B cell (primary cell): ENCODE data around the gene NTNG1. TPM values are rescaled to one million over a fixed set of nuclear protein-coding genes. Genes with fewer than 3 reads are reported as not detected.

ENCODE experiments used
- ATAC-seq: fragments of 200-7000 bp; cut with Tn5 transposase; one replicate; pipeline ENCODE4 v1.10.0; 2021; ENCODE audit warnings: low read depth, mild to moderate bottlenecking, moderate number of reproducible peaks, moderate library complexity
- CTCF ChIA-PET: fragments of 350-600 bp; sonication (Branson Sonifier 250); formaldehyde crosslinking; loops from one replicate; lab custom pipeline; 2021; ENCODE audit warnings: antibody characterized with exemption, inconsistent platforms; lab: Charles Lee
- POLR2A ChIA-PET: fragments of 350-600 bp; sonication (Branson Sonifier 250); formaldehyde crosslinking; loops from one replicate; lab custom pipeline; 2021; ENCODE audit warnings: antibody characterized with exemption; lab: Charles Lee
- DNase-seq: peaks from one replicate; pipeline ENCODE4 v3.0.0; 2013
- H2AFZ ChIP-seq: 2 replicates; pipeline ENCODE4 v1.6.1; 2012; ENCODE audit warnings: mild to moderate bottlenecking, low read depth, low read length; ENCODE audit not compliant: insufficient read depth, poor library complexity, severe bottlenecking
- H3K27ac ChIP-seq, 2 donors: 1 replicate in 1 of 2; 2 replicates in 1 of 2; pipeline ENCODE4 v1.5.1; 2012 to 2013; ENCODE audit warnings: low read length in 2 of 2, mild to moderate bottlenecking in 2 of 2, moderate library complexity in 1 of 2
- H3K27me3 ChIP-seq, 4 experiments: fragments of 200-600 bp in 1 of 4; sonication (generic) in 1 of 4; replicated peaks in 1 of 4; 1 replicate in 2 of 4; 2 replicates in 2 of 4; pipeline versions ENCODE4 v1.6.1 to v1.7.0; 2013 to 2016; ENCODE audit warnings: low read length in 3 of 4, mild to moderate bottlenecking in 2 of 4, mixed read lengths in 1 of 4, moderate library complexity in 1 of 4; ENCODE audit not compliant: insufficient read depth in 4 of 4, control insufficient read depth in 3 of 4; ENCODE audit errors: control extremely low read depth in 1 of 4
- H3K36me3 ChIP-seq, 2 experiments: replicated peaks in 1 of 2; 1 replicate in 1 of 2; 2 replicates in 1 of 2; pipeline versions ENCODE4 v1.6.1 to v1.7.1; 2013; ENCODE audit warnings: low read length in 1 of 2; ENCODE audit not compliant: insufficient read depth in 2 of 2, control insufficient read depth in 1 of 2; ENCODE audit errors: control extremely low read depth in 1 of 2, extremely low read depth in 1 of 2
- H3K4me1 ChIP-seq, 2 donors: fragments of 200-600 bp in 1 of 2; sonication (generic) in 1 of 2; 1 replicate in 1 of 2; 2 replicates in 1 of 2; pipeline versions ENCODE4 v1.5.1 to v1.6.1; 2013 to 2017; ENCODE audit warnings: low read length in 2 of 2; ENCODE audit not compliant: control insufficient read depth in 2 of 2, insufficient read depth in 2 of 2
- H3K4me2 ChIP-seq: replicated peaks from 2 replicates; pipeline ENCODE3; 2012; ENCODE audit warnings: mild to moderate bottlenecking, low read depth, low read length; ENCODE audit not compliant: poor library complexity, severe bottlenecking
- H3K4me3 ChIP-seq, 5 experiments: fragments of 200-600 bp in 1 of 5; sonication (generic) in 1 of 5; 1 replicate in 3 of 5; 2 replicates in 2 of 5; pipeline versions ENCODE4 v1.5.1 to v1.7.0; 2011 to 2016; ENCODE audit warnings: low read length in 4 of 5, mild to moderate bottlenecking in 4 of 5, low read depth in 2 of 5, control low read depth in 1 of 5, moderate library complexity in 1 of 5; ENCODE audit not compliant: insufficient read depth in 1 of 5; ENCODE audit errors: control extremely low read depth in 1 of 5, extremely low read depth in 1 of 5
- H3K79me2 ChIP-seq: fragments of 200-600 bp; sonication (generic); one replicate; pipeline ENCODE4 v1.6.0; 2016; ENCODE audit warnings: low read length; ENCODE audit not compliant: control insufficient read depth, insufficient read depth
- H3K9ac ChIP-seq: fragments of 200-600 bp; sonication (generic); 2 replicates; pipeline ENCODE4 v1.6.1; 2017; ENCODE audit warnings: mild to moderate bottlenecking, low read length, moderate library complexity
- H3K9me3 ChIP-seq, 3 donors: one replicate each; pipeline versions ENCODE4 v1.6.1 to v1.7.1; 2013; ENCODE audit warnings: low read length in 2 of 3; ENCODE audit not compliant: control insufficient read depth in 2 of 3, insufficient read depth in 1 of 3; ENCODE audit errors: control extremely low read depth in 1 of 3
- H4K20me1 ChIP-seq: 2 replicates; pipeline ENCODE4 v1.6.0; 2012; ENCODE audit warnings: mild to moderate bottlenecking, low read length; ENCODE audit not compliant: insufficient read depth, control insufficient read depth, poor library complexity, severe bottlenecking
- H3K27ac Mint-ChIP-seq: one replicate; pipeline ENCODE4 v1.8.0; 2021; ENCODE audit warnings: mixed read lengths
- H3K27me3 Mint-ChIP-seq: one replicate; pipeline ENCODE4 v1.8.0; 2021; ENCODE audit warnings: mixed read lengths
- H3K4me1 Mint-ChIP-seq: one replicate; pipeline ENCODE4 v1.8.0; 2021; ENCODE audit warnings: mixed read lengths
- H3K4me3 Mint-ChIP-seq: one replicate; pipeline ENCODE4 v1.8.0; 2021; ENCODE audit warnings: mixed read lengths
- H3K9me3 Mint-ChIP-seq: one replicate; pipeline ENCODE4 v1.8.0; 2022; ENCODE audit warnings: mixed read lengths; ENCODE audit not compliant: insufficient read depth
- CTCF ChIP-seq: fragments of 200-600 bp; IDR thresholded peaks from one replicate; pipeline ENCODE4 v1.8.0; 2022; ENCODE audit warnings: antibody characterized with exemption, mild to moderate bottlenecking
- EZH2 ChIP-seq: IDR thresholded peaks from 2 replicates; pipeline ENCODE4 v1.6.1; 2012; ENCODE audit warnings: borderline replicate concordance, low read depth, mild to moderate bottlenecking, moderate library complexity, low read length; ENCODE audit not compliant: insufficient read depth, poor library complexity, severe bottlenecking
- WGBS: methylation state at CpG from one replicate; pipeline ENCODE4 v1.1.5; 2013; ENCODE audit warnings: missing lambda C conversion rate; ENCODE audit not compliant: insufficient coverage; 5-methylcytosine and 5-hydroxymethylcytosine counted together
- intact Hi-C: fragments of 100-400 bp; cut with micrococcal nuclease; formaldehyde crosslinking; loops from one replicate; pipeline ENCODE4 v1.10.0; 2022
- polyA plus RNA-seq: library from polyadenylated mRNA; depleted of rRNA; stranded (reverse); fragments of >200 nt; gene quantifications from 2 replicates; pipeline ENCODE4 v1.2.3, GENCODE V29; 2012
- total RNA-seq, 2 donors: library from RNA; stranded (reverse); fragments of 120-200 nt in 1 of 2; gene quantifications; 1 replicate in 1 of 2; 2 replicates in 1 of 2; pipeline versions ENCODE4 v1.2.3 to v1.2.4, GENCODE V29; 2013 to 2022

The NTNG1 gene
- total and polyA plus RNA-seq, 2 donors (not counting 1 experiment from before 2014, with no cell fraction given) = 2.8 to 3.7 TPM

- Mint-ChIP-seq H3K27ac (no peak overlapping the region), H3K27me3 (no peaks in the 10 kb centered on the region), H3K4me1 (no peaks in the 10 kb centered on the region), H3K4me3 (no peak overlapping the region), H3K9me3 (no peaks in the 10 kb centered on the region)
- Histone ChIP-seq H3K4me3 (no peak overlapping the region), H3K9me3 (no peaks in the 10 kb centered on the region), H3K27me3 (peaks cover 0 to 3% (median 1%) of the 10 kb centered on the region in 4 experiments), H3K4me2 (no peak overlapping the region), H2AFZ (no peak overlapping the region), H3K79me2 (no peaks in the 10 kb centered on the region), H3K36me3 (no peaks in the 10 kb centered on the region), H3K4me1 (no peaks in the 10 kb centered on the region), H3K9ac (no peak overlapping the region), H3K27ac (no peak overlapping the region), H4K20me1 (no peaks in the 10 kb centered on the region)
- WGBS = 67% methylated on average over 3 of the region's 5 CpGs
- ChIA-PET POLR2A (no interaction called here), CTCF (no interaction called here)
- intact Hi-C loops = no loop called here
- ATAC-seq (no peak), DNase-seq (no peak)
- TF ChIP-seq CTCF (no peak), EZH2 (no peak)
These were observed 40.6 kb downstream of the NTNG1 start for GRCh38 chr1:107181253-107181969.

- no peaks in the 10 kb centered on the region for H3K4me1 Mint-ChIP-seq
- Histone ChIP-seq H3K9ac (no peak overlapping the region), H4K20me1 (no peaks in the 10 kb centered on the region), H3K79me2 (no peaks in the 10 kb centered on the region), H3K36me3 (no peaks in the 10 kb centered on the region), H3K4me2 (no peak overlapping the region), H3K27ac (no peak overlapping the region), H2AFZ (no peak overlapping the region), H3K9me3 (no peaks in the 10 kb centered on the region), H3K27me3 (peaks cover 0 to 3% (median 1%) of the 10 kb centered on the region in 4 experiments), H3K4me1 (no peaks in the 10 kb centered on the region), H3K4me3 (no peak overlapping the region)
- H3K27me3 Mint-ChIP-seq = no peaks in the 10 kb centered on the region
- no peaks in the 10 kb centered on the region for H3K9me3 Mint-ChIP-seq
- no peak overlapping the region for H3K4me3 Mint-ChIP-seq
- ChIA-PET CTCF (no interaction called here), POLR2A (no interaction called here)
- WGBS = no CpG with 5 or more reads among the region's 4 CpGs
- intact Hi-C loops = no loop called here
- no peak for ATAC-seq
- DNase-seq = no peak
- H3K27ac Mint-ChIP-seq = no peak overlapping the region
- TF ChIP-seq EZH2 (no peak), CTCF (no peak)
These were observed 42.2 kb downstream of the NTNG1 start for GRCh38 chr1:107183011-107183410.
